LNCaP clone FGC (cell line): ENCODE results near the gene ZNF221.

ENCODE experiments used
- DNase-seq: peaks from one replicate; pipeline ENCODE4 v3.0.0-alpha.2; 2011; ENCODE audit warnings: low read depth
- H3K4me3 ChIP-seq: 2 replicates; pipeline ENCODE4 v1.5.1; 2011; ENCODE audit warnings: mild to moderate bottlenecking, low read depth, low read length, control low read depth
- CTCF ChIP-seq: IDR thresholded peaks from 2 replicates; pipeline ENCODE4 v1.5.1; 2012; ENCODE audit warnings: mild to moderate bottlenecking; ENCODE audit not compliant: control insufficient read depth, insufficient read depth; ENCODE audit errors: extremely low read depth

ZNF221 gene

GRCh38 chr19:43957891-43958290 is 6.9 kb downstream of the ZNF221 start:
- no peak overlapping the region for H3K4me3 ChIP-seq
- no peak for TF ChIP-seq CTCF
- DNase-seq = no peak

DNA sequence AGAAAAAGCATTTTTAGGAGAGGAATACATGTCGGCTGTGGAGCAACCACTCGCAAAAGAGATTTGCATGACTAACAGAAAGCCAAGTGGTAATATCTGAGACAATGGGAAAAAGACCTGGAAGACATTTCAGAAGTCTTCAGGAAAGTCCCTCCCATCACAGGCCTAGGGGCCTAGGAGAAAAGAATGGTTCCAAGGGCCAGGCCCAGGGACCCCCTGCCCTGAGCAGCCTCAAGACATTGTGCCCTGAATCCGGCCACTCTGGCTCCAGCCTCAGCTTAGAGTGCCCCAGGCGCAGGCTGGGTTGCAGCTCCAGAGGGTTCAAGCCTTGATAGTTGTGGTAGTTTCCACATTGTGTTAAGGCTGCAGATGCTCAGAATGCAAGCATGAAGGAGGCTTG is 9.4 kb downstream of the ZNF221 start:
- H3K4me3 ChIP-seq = no peak overlapping the region
- TF ChIP-seq CTCF = no peak
- no peak for DNase-seq

DNA sequence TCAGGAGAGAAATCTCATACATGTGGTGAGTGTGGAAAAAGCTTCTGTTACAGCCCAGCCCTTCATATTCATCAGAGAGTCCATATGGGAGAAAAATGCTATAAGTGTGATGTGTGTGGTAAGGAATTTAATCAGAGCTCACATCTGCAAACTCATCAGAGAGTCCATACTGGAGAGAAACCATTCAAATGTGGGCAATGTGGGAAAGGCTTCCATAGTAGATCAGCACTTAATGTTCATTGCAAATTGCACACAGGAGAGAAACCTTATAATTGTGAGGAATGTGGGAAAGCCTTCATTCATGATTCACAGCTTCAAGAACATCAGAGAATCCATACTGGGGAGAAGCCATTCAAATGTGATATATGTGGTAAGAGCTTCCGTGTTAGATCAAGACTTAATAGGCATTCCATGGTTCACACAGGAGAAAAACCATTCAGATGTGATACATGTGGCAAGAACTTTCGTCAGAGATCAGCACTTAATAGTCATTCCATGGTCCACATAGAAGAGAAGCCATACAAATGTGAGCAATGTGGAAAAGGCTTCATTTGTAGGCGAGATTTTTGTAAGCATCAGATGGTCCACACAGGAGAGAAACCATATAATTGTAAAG is 15.2 kb downstream of the ZNF221 start:
- no peak for TF ChIP-seq CTCF
- H3K4me3 ChIP-seq = no peak overlapping the region

GRCh38 chr19:43976732-43977131 is 25.7 kb downstream of the ZNF221 start:
- DNase-seq = no peak
- no peak for TF ChIP-seq CTCF

More for the DNA sequence above, 15.2 kb downstream of the ZNF221 start:
- DNase-seq = no peak

DNA sequence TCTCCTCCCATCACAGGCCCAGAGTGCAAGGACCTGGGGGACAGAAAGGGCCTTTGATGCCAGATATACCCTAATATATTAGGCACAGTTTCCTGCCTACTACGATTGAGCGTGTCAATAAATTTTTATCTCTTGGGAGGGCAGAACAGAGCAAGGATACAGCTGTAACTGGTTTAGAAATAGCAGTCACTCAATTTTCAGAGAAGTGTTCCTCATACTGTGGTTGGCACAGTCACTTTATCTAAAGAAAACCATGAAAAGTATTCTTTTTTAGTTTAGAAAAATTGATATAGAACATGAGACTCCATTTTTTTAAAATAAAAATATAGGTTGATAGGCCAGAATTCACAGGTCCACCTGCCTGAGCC is 32.5 kb downstream of the ZNF221 start:
- DNase-seq = no peak
- no peak for TF ChIP-seq CTCF
- no peak overlapping the region for H3K4me3 ChIP-seq

More at GRCh38 chr19:43976732-43977131, 25.7 kb downstream of the ZNF221 start:
- H3K4me3 ChIP-seq = no peak overlapping the region

GRCh38 chr19:43983912-43984686 is 33.1 kb downstream of the ZNF221 start, which contains the start of gene ZNF155:
TSS of gene ZNF155 (plus strand) at chr19:43984188. CDS start at chr19:43988544, 4,356 bp downstream.
- no peak for TF ChIP-seq CTCF
- DNase-seq = peak; percentile 93
- H3K4me3 ChIP-seq = peak within 1 kb of the TSS; percentile 68
